ENCODE measurements around the gene RNF212. TPM values are rescaled to one million over a fixed set of nuclear protein-coding genes. Genes with fewer than 3 reads are reported as not detected.

The RNF212 gene
- total and polyA plus RNA-seq, 2 experiments from 2014 or later, result 17.0 to 20.6 TPM

DNA sequence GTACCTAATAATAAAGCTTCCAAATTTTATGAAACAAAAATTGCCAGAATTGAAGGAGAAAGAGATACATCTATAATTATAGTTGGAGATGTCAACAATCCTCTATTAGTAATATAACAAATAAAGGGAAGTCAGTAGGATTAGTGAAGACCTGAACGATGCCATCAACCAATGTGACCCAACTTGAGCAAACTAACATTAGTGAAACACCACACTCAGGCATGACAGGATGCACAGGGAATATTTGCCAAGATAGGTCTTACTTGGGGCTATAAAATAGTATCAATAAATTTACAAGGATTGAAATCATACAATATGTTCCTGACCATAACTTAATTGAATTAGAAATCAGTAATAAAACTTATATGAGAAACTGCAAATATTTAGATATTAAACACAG is 47.0 kb upstream of the RNF212 start:
- H3K4me1 ChIP-seq (ENCODE audit: insufficient read depth), result no peaks in the 10 kb centered on the region
- TF ChIP-seq ZNF462 (CRISPR knock-in tag; IDR thresholded peaks at IDR 0.05) (no peak), ZNF331 (CRISPR knock-in tag; IDR thresholded peaks at IDR 0.05; ENCODE audit: low read depth) (no peak), EZH2 (IDR thresholded peaks at IDR 0.05; ENCODE audit: low read depth, unreplicated experiment) (no peak), REST (IDR thresholded peaks at IDR 0.05; ENCODE audit: unreplicated experiment) (no peak), STAT1 (IDR thresholded peaks at IDR 0.05; ENCODE audit: unreplicated experiment) (no peak)
- TF ChIP-seq, protein P1, sequence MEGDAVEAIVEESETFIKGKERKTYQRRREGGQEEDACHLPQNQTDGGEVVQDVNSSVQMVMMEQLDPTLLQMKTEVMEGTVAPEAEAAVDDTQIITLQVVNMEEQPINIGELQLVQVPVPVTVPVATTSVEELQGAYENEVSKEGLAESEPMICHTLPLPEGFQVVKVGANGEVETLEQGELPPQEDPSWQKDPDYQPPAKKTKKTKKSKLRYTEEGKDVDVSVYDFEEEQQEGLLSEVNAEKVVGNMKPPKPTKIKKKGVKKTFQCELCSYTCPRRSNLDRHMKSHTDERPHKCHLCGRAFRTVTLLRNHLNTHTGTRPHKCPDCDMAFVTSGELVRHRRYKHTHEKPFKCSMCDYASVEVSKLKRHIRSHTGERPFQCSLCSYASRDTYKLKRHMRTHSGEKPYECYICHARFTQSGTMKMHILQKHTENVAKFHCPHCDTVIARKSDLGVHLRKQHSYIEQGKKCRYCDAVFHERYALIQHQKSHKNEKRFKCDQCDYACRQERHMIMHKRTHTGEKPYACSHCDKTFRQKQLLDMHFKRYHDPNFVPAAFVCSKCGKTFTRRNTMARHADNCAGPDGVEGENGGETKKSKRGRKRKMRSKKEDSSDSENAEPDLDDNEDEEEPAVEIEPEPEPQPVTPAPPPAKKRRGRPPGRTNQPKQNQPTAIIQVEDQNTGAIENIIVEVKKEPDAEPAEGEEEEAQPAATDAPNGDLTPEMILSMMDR (conservative IDR thresholded peaks at IDR 0.05; ENCODE audit: low read depth in 2 of 2), result no peak
- no peaks in the 10 kb centered on the region for H3K79me2 ChIP-seq (replicated peaks; ENCODE audit: insufficient read depth)
- Mint-ChIP-seq H3K27me3 (ENCODE audit: insufficient read depth, low read depth, poor library complexity) (peaks cover 5% of the 10 kb centered on the region), H3K4me1 (no peaks in the 10 kb centered on the region), H3K36me3 (ENCODE audit: low read depth) (peaks cover 6% of the 10 kb centered on the region; the same call in 1 of the 3 replicates), H3K27ac (no peak overlapping the region), H3K9me3 (peaks cover 12% of the 10 kb centered on the region), H3K4me3 (no peak overlapping the region)
- H3F3A ChIP-seq (replicated peaks; ENCODE audit: low read depth), result no peaks in the 10 kb centered on the region
- H3K27me3 ChIP-seq (ENCODE audit: insufficient read depth), result no peaks in the 10 kb centered on the region
- no peaks in the 10 kb centered on the region; the same call in 1 of the 2 replicates for H4K20me1 ChIP-seq (replicated peaks; ENCODE audit: insufficient read depth)
- no peak overlapping the region for H2AFZ ChIP-seq
- no peak overlapping the region for H3K27ac ChIP-seq (ENCODE audit: low read depth)
- no peak for DNase-seq (ENCODE audit: low spot score)
- no peak for ATAC-seq
- no peaks in the 10 kb centered on the region for H3K36me3 ChIP-seq (ENCODE audit: insufficient read depth)
- H3K4me3 ChIP-seq, result no peak overlapping the region
- no peak overlapping the region for H3K4me2 ChIP-seq
- H3K9me2 ChIP-seq (ENCODE audit: insufficient read depth), result 0 out of 2 replicates have a peak, but pooled peaks cover 3% of the 10 kb centered on the region

Measured in GM23338 (cell line).